ENCODE results near the gene TMC8.
A peak's percentile ranks its signal among the peaks of the same experiment; 100 is the strongest.
"Not testable (repeated sequence)": the region's sequence is repeated elsewhere in the genome, so short reads cannot be mapped to it uniquely, and the experiment has no call there.

TMC8 gene

GRCh38 chr17:78130437-78131101 lies at the start of gene TMC8:
TSS of gene TMC8 (plus strand) at chr17:78130771. CDS start at chr17:78131589, 818 bp downstream.
- peak; percentile 87 for DNase-seq

- no peak for DNase-seq
Measured at GRCh38 chr17:78081551-78081950, 49.0 kb upstream of the TMC8 start.

GRCh38 chr17:78082355-78082872 lies 48.2 kb upstream of the TMC8 start:
- DNase-seq = not testable (repeated sequence)

GRCh38 chr17:78082988-78083387 lies 47.6 kb upstream of the TMC8 start:
- DNase-seq = no peak

- DNase-seq = no peak
Measured at GRCh38 chr17:78086740-78087139, 43.8 kb upstream of the TMC8 start.

GRCh38 chr17:78088529-78088928 lies 42.0 kb upstream of the TMC8 start:
- no peak for DNase-seq

- DNase-seq = no peak
Measured at GRCh38 chr17:78089576-78090281, 40.8 kb upstream of the TMC8 start.

GRCh38 chr17:78092794-78093324 lies 37.7 kb upstream of the TMC8 start:
- no peak for DNase-seq

GRCh38 chr17:78095035-78095434 lies 35.5 kb upstream of the TMC8 start:
- no peak for DNase-seq

- DNase-seq = no peak
Measured at GRCh38 chr17:78096093-78096492, 34.5 kb upstream of the TMC8 start.

GRCh38 chr17:78101112-78101511 lies 29.5 kb upstream of the TMC8 start:
- DNase-seq = no peak

GRCh38 chr17:78101542-78101941 lies 29.0 kb upstream of the TMC8 start:
- DNase-seq = no peak

- DNase-seq = no peak
Measured at GRCh38 chr17:78103311-78103710, 27.3 kb upstream of the TMC8 start.

- DNase-seq = no peak
Measured at GRCh38 chr17:78104540-78104941, 26.0 kb upstream of the TMC8 start.

- no peak for DNase-seq
Measured at GRCh38 chr17:78105101-78105500, 25.5 kb upstream of the TMC8 start.

- no peak for DNase-seq
Measured at GRCh38 chr17:78105551-78105950, 25.0 kb upstream of the TMC8 start.

GRCh38 chr17:78106211-78106610 lies 24.4 kb upstream of the TMC8 start:
- DNase-seq = no peak

GRCh38 chr17:78107457-78107856 lies 23.1 kb upstream of the TMC8 start:
- no peak for DNase-seq

GRCh38 chr17:78107976-78108725 lies 22.4 kb upstream of the TMC8 start:
- DNase-seq = no peak

- no peak for DNase-seq
Measured at GRCh38 chr17:78108726-78109488, 21.7 kb upstream of the TMC8 start.

- no peak for DNase-seq
Measured at GRCh38 chr17:78109489-78109761, 21.1 kb upstream of the TMC8 start.

- DNase-seq = no peak
Measured at GRCh38 chr17:78110363-78111015, 20.1 kb upstream of the TMC8 start.
